ENCODE data around the gene ERCC5.

- TF ChIP-seq CTCF (IDR thresholded peaks at IDR 0.05) (no peak), POLR2A (IDR thresholded peaks at IDR 0.05) (no peak)
Measured at GRCh38 chr13:102805680-102806079, 40.2 kb upstream of the ERCC5 start.
